ENCODE data around the gene SDF2L1. TPM values are rescaled to one million over a fixed set of nuclear protein-coding genes. Genes with fewer than 3 reads are reported as not detected.
"Not testable (repeated sequence)": the region's sequence is repeated elsewhere in the genome, so short reads cannot be mapped to it uniquely, and the experiment has no call there.

The SDF2L1 gene
- total and polyA plus RNA-seq, 10 of the 15 experiments (the other 5 are each of a cell fraction or from before 2014, with no cell fraction given) = 3.0 to 214 (median 55.5) TPM

DNA sequence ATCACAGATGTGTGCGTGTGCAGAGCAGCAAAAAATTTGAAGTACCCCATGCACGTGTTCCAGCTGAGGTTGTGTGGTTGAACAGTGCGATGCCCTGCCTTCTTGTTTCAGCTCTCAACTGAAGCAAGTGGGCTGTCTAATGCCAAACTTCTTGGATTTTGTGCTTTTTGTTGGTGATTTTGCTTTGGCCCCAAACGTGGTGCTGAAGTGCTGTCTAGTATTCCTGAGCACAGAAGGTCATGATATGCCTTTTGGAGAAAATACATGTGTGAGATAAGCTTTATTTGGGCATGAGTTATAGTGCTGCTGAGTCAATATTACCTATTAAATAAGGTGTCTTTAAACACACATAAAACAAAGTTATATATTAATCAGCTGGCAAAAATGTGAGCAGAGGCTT, 26.4 kb upstream of the SDF2L1 start (continued):
- TF ChIP-seq USF2 (IDR thresholded peaks at IDR 0.05; ENCODE audit: borderline replicate concordance, low read depth, low read length) (no peak), ESRRA (IDR thresholded peaks at IDR 0.05; ENCODE audit: low read length) (no peak), NR2C1 (IDR thresholded peaks at IDR 0.05) (no peak), RFX5 (IDR thresholded peaks at IDR 0.05; ENCODE audit: low read depth, low read length) (no peak)

GRCh38 chr22:21617337-21617736, 24.8 kb upstream of the SDF2L1 start:
- peaks cover 11 to 22% of the 10 kb centered on the region in 2 experiments for H3K36me3 ChIP-seq (ENCODE audit: control insufficient read depth in 2 of 2, insufficient read depth in 2 of 2, low read length in 1 of 2)
- BruUV-seq (replicated peaks); H4K20me1 ChIP-seq (ENCODE audit: control insufficient read depth, insufficient read depth); H2AFZ ChIP-seq (ENCODE audit: control insufficient read depth, low read depth, low read length); DNase-seq (ENCODE audit: low read depth, low spot score); H3K4me2 ChIP-seq (ENCODE audit: control insufficient read depth, insufficient read depth); FAIRE-seq; H3K79me2 ChIP-seq (ENCODE audit: control insufficient read depth, insufficient read depth, low read length); ATAC-seq; H3K4me3 ChIP-seq; H3K9ac ChIP-seq (ENCODE audit: control insufficient read depth, insufficient read depth, low read length); H3K27me3 ChIP-seq (replicated peaks in 1 of 2; ENCODE audit: control insufficient read depth in 2 of 2, insufficient read depth in 2 of 2, low read length in 1 of 2); H3K4me1 ChIP-seq (ENCODE audit: control insufficient read depth, insufficient read depth, low read length); H3K27ac ChIP-seq (ENCODE audit: control insufficient read depth, insufficient read depth); H3K9me3 ChIP-seq (replicated peaks; ENCODE audit: control insufficient read depth, insufficient read depth, low read length): not testable (repeated sequence)
- ChIA-PET RAD21 (ENCODE audit: unreplicated experiment) (interaction anchor here (1.6 kb wide), 1 partner anchor 12 kb away, joined by 5 read pairs; no protein-coding TSS in a partner anchor), SMC1A (ENCODE audit: uncharacterized antibody, unreplicated experiment) (interaction anchor here (1.7 to 2.1 kb wide), 3 partner anchors 12 to 29 kb away, joined by 6 to 12 read pairs (median 6); no protein-coding TSS in a partner anchor), POLR2A (interaction anchor here (1.3 kb wide), 1 partner anchor 12 kb away, joined by 3 read pairs; no protein-coding TSS in a partner anchor), CTCF (interaction anchor here (1.2 to 2.5 kb wide), 4 partner anchors 9 to 14 kb away, joined by 3 to 14 read pairs (median 4); no protein-coding TSS in a partner anchor)
- intact Hi-C loops (cut with micrococcal nuclease; ENCODE audit: unreplicated experiment) = loop anchor here (5.0 kb wide), 1 partner anchor 50 kb away; the partner anchor contains the start of gene UBE2L3
- WGBS (ENCODE audit: insufficient coverage, insufficient replicate concordance, low lambda C conversion rate, missing lambda C conversion rate) = 99% methylated on average over 6 of the region's 6 CpGs
- in situ Hi-C loops (cut with MboI) = loop anchor here (10.0 kb wide), 1 partner anchor 523 kb away; no protein-coding TSS in a partner anchor

Measured in GM12878 (cell line).